Measurements from ENCODE around the gene OR52E8.

OR52E8 gene

GRCh38 chr11:5857590-5857989 is at the start of gene OR52E8:
Gene OR52E8 (minus strand): TSS chr11:5857690. CDS start chr11:5857690, 0 bp downstream.
- DNase-seq (ENCODE audit: low read depth, low spot score): no peak

- no peak for DNase-seq (ENCODE audit: low read depth, low spot score)
Observed at GRCh38 chr11:5899534-5899933, 42.0 kb upstream of the OR52E8 start.

GRCh38 chr11:5892908-5893307 is 35.4 kb upstream of the OR52E8 start, which contains the start of gene OR52E5:
Gene OR52E5 (plus strand): TSS chr11:5893208. CDS start chr11:5900777, 7,569 bp downstream.
- DNase-seq (ENCODE audit: low read depth, low spot score): no peak

- peak; percentile 2 for DNase-seq (ENCODE audit: low read depth, low spot score)
Observed at GRCh38 chr11:5891216-5891800, 33.8 kb upstream of the OR52E8 start.

GRCh38 chr11:5887661-5888060 is 30.2 kb upstream of the OR52E8 start:
- DNase-seq (ENCODE audit: low read depth, low spot score): no peak

GRCh38 chr11:5887172-5887571 is 29.7 kb upstream of the OR52E8 start:
- no peak for DNase-seq (ENCODE audit: low read depth, low spot score)

- DNase-seq (ENCODE audit: low read depth, low spot score): no peak
Observed at GRCh38 chr11:5881756-5882155, 24.3 kb upstream of the OR52E8 start.

- DNase-seq (ENCODE audit: low read depth, low spot score): no peak
Observed at GRCh38 chr11:5880329-5880728, 22.8 kb upstream of the OR52E8 start, which contains the start of gene OR52E4. Gene OR52E4 (plus strand): TSS chr11:5880629. CDS start chr11:5884293, 3,664 bp downstream.

GRCh38 chr11:5878564-5878963 is 21.1 kb upstream of the OR52E8 start:
- no peak for DNase-seq (ENCODE audit: low read depth, low spot score)

- no peak for DNase-seq (ENCODE audit: low read depth, low spot score)
Observed at GRCh38 chr11:5865826-5866225, 8.3 kb upstream of the OR52E8 start.

GRCh38 chr11:5851002-5851401 is 6.5 kb downstream of the OR52E8 start:
- no peak for DNase-seq (ENCODE audit: low read depth, low spot score)

- no peak for DNase-seq (ENCODE audit: low read depth, low spot score)
Observed at GRCh38 chr11:5847711-5848110, 9.8 kb downstream of the OR52E8 start.

- no peak for DNase-seq (ENCODE audit: low read depth, low spot score)
Observed at GRCh38 chr11:5846701-5847100, 10.8 kb downstream of the OR52E8 start.

- no peak for DNase-seq (ENCODE audit: low read depth, low spot score)
Observed at GRCh38 chr11:5841797-5842196, 15.7 kb downstream of the OR52E8 start, which contains the start of gene OR52E6. Gene OR52E6 (minus strand): TSS chr11:5841897. CDS start chr11:5841897, 0 bp downstream.

GRCh38 chr11:5837695-5838094 is 19.8 kb downstream of the OR52E8 start:
- DNase-seq (ENCODE audit: low read depth, low spot score): no peak

- no peak for DNase-seq (ENCODE audit: low read depth, low spot score)
Observed at GRCh38 chr11:5833446-5833845, 24.0 kb downstream of the OR52E8 start.

- no peak for DNase-seq (ENCODE audit: low read depth, low spot score)
Observed at GRCh38 chr11:5831196-5831829, 26.2 kb downstream of the OR52E8 start.

GRCh38 chr11:5818245-5818886 is 39.1 kb downstream of the OR52E8 start:
- DNase-seq (ENCODE audit: low read depth, low spot score): no peak

GRCh38 chr11:5815534-5815933 is 42.0 kb downstream of the OR52E8 start:
- DNase-seq (ENCODE audit: low read depth, low spot score): no peak

GRCh38 chr11:5809905-5810795 is 47.3 kb downstream of the OR52E8 start:
- no peak for DNase-seq (ENCODE audit: low read depth, low spot score)

- no peak for DNase-seq (ENCODE audit: low read depth, low spot score)
Observed at GRCh38 chr11:5809122-5809519, 48.4 kb downstream of the OR52E8 start.
